Activated CD4-positive, alpha-beta T cell treated with anti-CD3 and anti-CD28 coated beads, Interleukin-2, amount 10 ng/mL, durations not matched to agents 7 days and 5 days (primary cell): Measurements from ENCODE around the gene PRMT3. TPM values are rescaled to one million over a fixed set of nuclear protein-coding genes. Genes with fewer than 3 reads are reported as not detected.
"Not testable (repeated sequence)": the region's sequence is repeated elsewhere in the genome, so short reads cannot be mapped to it uniquely, and the experiment has no call there.

Source experiments
- CTCF ChIA-PET: fragments of 350-600 bp; sonication (Branson Sonifier 250); formaldehyde crosslinking; loops from one replicate; lab custom pipeline; 2021; ENCODE audit warnings: antibody characterized with exemption; lab: Charles Lee
- POLR2A ChIA-PET: fragments of 350-600 bp; sonication (Branson Sonifier 250); formaldehyde crosslinking; loops from one replicate; lab custom pipeline; 2021; ENCODE audit warnings: antibody characterized with exemption; lab: Charles Lee
- DNase-seq: peaks from one replicate; pipeline ENCODE4 v3.0.0-alpha.2; 2020
- H3K27ac Mint-ChIP-seq: one replicate; pipeline ENCODE4 v1.8.0; 2021; ENCODE audit warnings: mild to moderate bottlenecking, moderate library complexity, mixed read lengths
- H3K27me3 Mint-ChIP-seq: one replicate; pipeline ENCODE4 v1.8.0; 2021; ENCODE audit warnings: mixed read lengths
- H3K36me3 Mint-ChIP-seq: one replicate; pipeline ENCODE4 v1.8.0; 2021; ENCODE audit warnings: low read depth, mixed read lengths
- H3K4me1 Mint-ChIP-seq: one replicate; pipeline ENCODE4 v1.8.0; 2021; ENCODE audit warnings: mixed read lengths
- H3K4me3 Mint-ChIP-seq: one replicate; pipeline ENCODE4 v1.8.0; 2021; ENCODE audit warnings: mild to moderate bottlenecking, moderate library complexity, mixed read lengths
- H3K9me3 Mint-ChIP-seq: one replicate; pipeline ENCODE4 v1.8.0; 2021; ENCODE audit warnings: mixed read lengths
- total RNA-seq, 2 experiments: library from RNA; stranded (reverse); gene quantifications; one replicate each; pipeline ENCODE4 v1.2.3, GENCODE V29; 2021

The PRMT3 gene
- total RNA-seq, 2 experiments from 2014 or later = 16.9 to 18.5 TPM

- POLR2A ChIA-PET, H3K27me3 Mint-ChIP-seq, DNase-seq, H3K9me3 Mint-ChIP-seq: not testable (repeated sequence)
- H3K4me1 Mint-ChIP-seq = peaks cover 36% of the 10 kb centered on the region
- CTCF ChIA-PET = interaction anchor here (1.0 to 1.1 kb wide), 2 partner anchors 16 to 31 kb away, joined by 3 read pairs; no protein-coding TSS in a partner anchor
- H3K36me3 Mint-ChIP-seq = peaks cover 17% of the 10 kb centered on the region
- peak overlapping the region; percentile 77 for H3K27ac Mint-ChIP-seq
- H3K4me3 Mint-ChIP-seq = peak overlapping the region; percentile 82
Observed at GRCh38 chr11:20385996-20386395, 1.5 kb upstream of the PRMT3 start.

- POLR2A ChIA-PET = no interaction called here
- CTCF ChIA-PET = interaction anchor here (0.8 to 1.1 kb wide), 2 partner anchors 9 to 10 kb away, joined by 3 to 6 read pairs; no protein-coding TSS in a partner anchor
- peaks cover 11% of the 10 kb centered on the region for H3K36me3 Mint-ChIP-seq
Observed at GRCh38 chr11:20388096-20389055, 860 bp downstream of the PRMT3 start.

GRCh38 chr11:20397281-20397680 lies 9.8 kb downstream of the PRMT3 start:
- H3K9me3 Mint-ChIP-seq = no peaks in the 10 kb centered on the region
- H3K36me3 Mint-ChIP-seq = peaks cover 32% of the 10 kb centered on the region
- POLR2A ChIA-PET = no interaction called here
- no peak overlapping the region for H3K4me3 Mint-ChIP-seq
- no peak overlapping the region for H3K27ac Mint-ChIP-seq
- DNase-seq = peak; percentile 60
- H3K27me3 Mint-ChIP-seq = no peaks in the 10 kb centered on the region
- H3K4me1 Mint-ChIP-seq = peaks cover 18% of the 10 kb centered on the region
- CTCF ChIA-PET = interaction anchor here (0.6 to 1.8 kb wide), 8 partner anchors 9 to 212 kb away, joined by 3 to 8 read pairs (median 4); no protein-coding TSS in a partner anchor

More at GRCh38 chr11:20388096-20389055, 860 bp downstream of the PRMT3 start:
- Mint-ChIP-seq H3K27me3 (no peaks in the 10 kb centered on the region), H3K27ac (peak overlapping the region; percentile 100), H3K4me1 (peaks cover 44% of the 10 kb centered on the region), H3K4me3 (peak overlapping the region; percentile 82), H3K9me3 (no peaks in the 10 kb centered on the region)
- DNase-seq = no peak

- H3K4me3 Mint-ChIP-seq = no peak overlapping the region
- peaks cover 38% of the 10 kb centered on the region for H3K36me3 Mint-ChIP-seq
- no peak for DNase-seq
- ChIA-PET CTCF (no interaction called here), POLR2A (no interaction called here)
- H3K9me3 Mint-ChIP-seq = no peaks in the 10 kb centered on the region
- H3K4me1 Mint-ChIP-seq = peaks cover 11% of the 10 kb centered on the region
- H3K27ac Mint-ChIP-seq = no peak overlapping the region
- H3K27me3 Mint-ChIP-seq = no peaks in the 10 kb centered on the region
Observed at GRCh38 chr11:20399498-20399897, 12.0 kb downstream of the PRMT3 start.

GRCh38 chr11:20403059-20403458 lies 15.5 kb downstream of the PRMT3 start:
- Mint-ChIP-seq H3K4me3 (no peak overlapping the region), H3K4me1 (no peaks in the 10 kb centered on the region), H3K27ac (no peak overlapping the region), H3K27me3 (no peaks in the 10 kb centered on the region), H3K9me3 (no peaks in the 10 kb centered on the region), H3K36me3 (peaks cover 32% of the 10 kb centered on the region)
- POLR2A ChIA-PET = no interaction called here
- CTCF ChIA-PET = interaction anchor here (0.6 kb wide), 1 partner anchor 75 kb away, joined by 3 read pairs; no protein-coding TSS in a partner anchor
- no peak for DNase-seq

- no peak for DNase-seq
- Mint-ChIP-seq H3K4me3 (no peak overlapping the region), H3K27me3 (no peaks in the 10 kb centered on the region), H3K4me1 (peaks cover 4% of the 10 kb centered on the region), H3K9me3 (no peaks in the 10 kb centered on the region), H3K27ac (no peak overlapping the region), H3K36me3 (peaks cover 30% of the 10 kb centered on the region)
- CTCF ChIA-PET = no interaction called here
- POLR2A ChIA-PET = no interaction called here
Observed at GRCh38 chr11:20406484-20406883, 19.0 kb downstream of the PRMT3 start.

- CTCF ChIA-PET = interaction anchor here (1.0 kb wide), 1 partner anchor 10 kb away, joined by 3 read pairs; no protein-coding TSS in a partner anchor
- DNase-seq = no peak
- POLR2A ChIA-PET = no interaction called here
- H3K36me3 Mint-ChIP-seq = peaks cover 34% of the 10 kb centered on the region
- H3K27me3 Mint-ChIP-seq = no peaks in the 10 kb centered on the region
- peaks cover 4% of the 10 kb centered on the region for H3K4me1 Mint-ChIP-seq
- H3K27ac Mint-ChIP-seq = no peak overlapping the region
- H3K4me3 Mint-ChIP-seq = no peak overlapping the region
- H3K9me3 Mint-ChIP-seq = no peaks in the 10 kb centered on the region
Observed at GRCh38 chr11:20407344-20407743, 19.8 kb downstream of the PRMT3 start.

GRCh38 chr11:20415432-20415831 lies 27.9 kb downstream of the PRMT3 start:
- peaks cover 4% of the 10 kb centered on the region for H3K4me1 Mint-ChIP-seq
- POLR2A ChIA-PET = no interaction called here
- H3K9me3 Mint-ChIP-seq = no peaks in the 10 kb centered on the region
- H3K27ac Mint-ChIP-seq = no peak overlapping the region
- H3K36me3 Mint-ChIP-seq = peaks cover 36% of the 10 kb centered on the region
- no peaks in the 10 kb centered on the region for H3K27me3 Mint-ChIP-seq
- no peak for DNase-seq
- CTCF ChIA-PET = no interaction called here
- no peak overlapping the region for H3K4me3 Mint-ChIP-seq

- ChIA-PET CTCF (interaction anchor here (0.6 kb wide), 1 partner anchor 31 kb away, joined by 3 read pairs; no protein-coding TSS in a partner anchor), POLR2A (no interaction called here)
- DNase-seq = no peak
- Mint-ChIP-seq H3K9me3 (no peaks in the 10 kb centered on the region), H3K36me3 (peaks cover 45% of the 10 kb centered on the region), H3K27me3 (no peaks in the 10 kb centered on the region), H3K4me1 (peaks cover 2% of the 10 kb centered on the region), H3K27ac (no peak overlapping the region), H3K4me3 (no peak overlapping the region)
Observed at GRCh38 chr11:20417771-20418170, 30.3 kb downstream of the PRMT3 start.

GRCh38 chr11:20421946-20422345 lies 34.4 kb downstream of the PRMT3 start:
- no peaks in the 10 kb centered on the region for H3K9me3 Mint-ChIP-seq
- no peak overlapping the region for H3K27ac Mint-ChIP-seq
- H3K36me3 Mint-ChIP-seq = peaks cover 32% of the 10 kb centered on the region
- ChIA-PET POLR2A (no interaction called here), CTCF (no interaction called here)
- H3K4me3 Mint-ChIP-seq = no peak overlapping the region
- peaks cover 2% of the 10 kb centered on the region for H3K4me1 Mint-ChIP-seq
- no peak for DNase-seq
- H3K27me3 Mint-ChIP-seq = no peaks in the 10 kb centered on the region

- Mint-ChIP-seq H3K4me3 (no peak overlapping the region), H3K9me3 (no peaks in the 10 kb centered on the region), H3K4me1 (no peaks in the 10 kb centered on the region), H3K27ac (no peak overlapping the region), H3K27me3 (no peaks in the 10 kb centered on the region), H3K36me3 (peaks cover 13% of the 10 kb centered on the region)
- POLR2A ChIA-PET = no interaction called here
- CTCF ChIA-PET = interaction anchor here (2.0 kb wide), 1 partner anchor 11 kb away, joined by 6 read pairs; no protein-coding TSS in a partner anchor
- DNase-seq = no peak
Observed at GRCh38 chr11:20429216-20429615, 41.7 kb downstream of the PRMT3 start.

GRCh38 chr11:20438637-20439036 lies 51.1 kb downstream of the PRMT3 start:
- H3K27me3 Mint-ChIP-seq = no peaks in the 10 kb centered on the region
- no peaks in the 10 kb centered on the region for H3K4me1 Mint-ChIP-seq
- H3K36me3 Mint-ChIP-seq = peaks cover 15% of the 10 kb centered on the region

GRCh38 chr11:20443596-20443995 lies 56.1 kb downstream of the PRMT3 start:
- DNase-seq = peak; percentile 11
- POLR2A ChIA-PET = no interaction called here
- Mint-ChIP-seq H3K4me3 (no peak overlapping the region), H3K9me3 (no peaks in the 10 kb centered on the region), H3K36me3 (peaks cover 2% of the 10 kb centered on the region), H3K27me3 (no peaks in the 10 kb centered on the region), H3K4me1 (no peaks in the 10 kb centered on the region), H3K27ac (no peak overlapping the region)
- CTCF ChIA-PET = interaction anchor here (1.0 kb wide), 1 partner anchor 14 kb away, joined by 3 read pairs; no protein-coding TSS in a partner anchor

More at GRCh38 chr11:20438637-20439036, 51.1 kb downstream of the PRMT3 start:
- no peaks in the 10 kb centered on the region for H3K9me3 Mint-ChIP-seq
- no peak overlapping the region for H3K27ac Mint-ChIP-seq
- H3K4me3 Mint-ChIP-seq = no peak overlapping the region
- DNase-seq = no peak
- CTCF ChIA-PET = interaction anchor here (0.5 kb wide), 1 partner anchor 39 kb away, joined by 3 read pairs; no protein-coding TSS in a partner anchor
- POLR2A ChIA-PET = no interaction called here
